ENCODE data around the gene CNP.

CNP gene

GRCh38 chr17:41968676-41969075 lies 2.1 kb downstream of the CNP start:
- H3K4me3 ChIP-seq (ENCODE audit: low read depth, low read length) = no peak overlapping the region
- DNase-seq (ENCODE audit: low read depth) = no peak

- H3K4me3 ChIP-seq (ENCODE audit: low read depth, low read length) = no peak overlapping the region
Observed at GRCh38 chr17:41970901-41971331, 4.3 kb downstream of the CNP start.

DNA sequence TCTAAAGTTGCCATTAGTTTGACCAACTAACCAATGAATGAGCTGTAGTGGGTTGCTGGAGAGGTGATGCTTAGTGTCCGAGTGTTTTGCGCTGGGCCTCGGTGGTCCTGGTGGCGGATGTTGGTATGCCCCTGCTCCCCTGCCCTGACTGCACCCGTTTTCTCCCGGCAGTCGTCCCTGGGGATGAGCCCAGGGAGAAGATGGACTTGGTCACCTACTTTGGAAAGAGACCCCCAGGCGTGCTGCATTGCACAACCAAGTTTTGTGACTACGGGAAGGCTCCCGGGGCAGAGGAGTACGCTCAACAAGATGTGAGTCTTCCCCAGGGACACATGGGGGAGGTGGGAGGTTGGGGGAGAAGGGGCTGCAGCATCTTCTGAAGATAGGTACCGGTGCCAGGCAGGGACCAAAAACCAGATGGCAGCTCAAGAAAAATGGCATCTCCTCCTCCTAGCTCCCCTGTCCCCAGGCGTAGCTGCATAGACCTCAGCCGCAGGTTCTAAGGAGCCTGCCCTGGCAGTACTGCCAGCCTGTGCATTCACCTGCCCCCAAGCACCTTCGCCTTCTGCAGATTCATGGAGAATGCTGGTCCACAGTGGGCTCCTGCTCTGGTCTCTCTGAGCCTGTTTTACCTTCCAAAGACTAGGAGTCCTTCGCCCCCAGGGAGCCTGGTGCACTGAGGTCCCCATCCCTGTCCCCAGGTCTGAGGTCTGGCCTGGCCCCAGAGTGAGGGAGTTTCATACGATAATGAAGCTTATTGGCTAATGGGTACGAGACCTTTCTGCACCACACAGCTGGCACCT lies 5.3 kb downstream of the CNP start:
- no peak overlapping the region for H3K4me3 ChIP-seq (ENCODE audit: low read depth, low read length)
- DNase-seq (ENCODE audit: low read depth) = no peak

More at GRCh38 chr17:41970901-41971331, 4.3 kb downstream of the CNP start:
- no peak for DNase-seq (ENCODE audit: low read depth)

- no peak for DNase-seq (ENCODE audit: low read depth)
- no peak overlapping the region for H3K4me3 ChIP-seq (ENCODE audit: low read depth, low read length)
Observed at GRCh38 chr17:41972571-41973407, 6.2 kb downstream of the CNP start.

DNA sequence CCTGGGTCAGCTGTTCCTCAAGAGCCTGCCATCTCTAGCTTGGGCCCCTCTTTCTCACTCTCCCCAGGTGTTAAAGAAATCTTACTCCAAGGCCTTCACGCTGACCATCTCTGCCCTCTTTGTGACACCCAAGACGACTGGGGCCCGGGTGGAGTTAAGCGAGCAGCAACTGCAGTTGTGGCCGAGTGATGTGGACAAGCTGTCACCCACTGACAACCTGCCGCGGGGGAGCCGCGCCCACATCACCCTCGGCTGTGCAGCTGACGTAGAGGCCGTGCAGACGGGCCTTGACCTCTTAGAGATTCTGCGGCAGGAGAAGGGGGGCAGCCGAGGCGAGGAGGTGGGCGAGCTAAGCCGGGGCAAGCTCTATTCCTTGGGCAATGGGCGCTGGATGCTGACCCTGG lies 6.8 kb downstream of the CNP start:
- H3K4me3 ChIP-seq (ENCODE audit: low read depth, low read length) = no peak overlapping the region

DNA sequence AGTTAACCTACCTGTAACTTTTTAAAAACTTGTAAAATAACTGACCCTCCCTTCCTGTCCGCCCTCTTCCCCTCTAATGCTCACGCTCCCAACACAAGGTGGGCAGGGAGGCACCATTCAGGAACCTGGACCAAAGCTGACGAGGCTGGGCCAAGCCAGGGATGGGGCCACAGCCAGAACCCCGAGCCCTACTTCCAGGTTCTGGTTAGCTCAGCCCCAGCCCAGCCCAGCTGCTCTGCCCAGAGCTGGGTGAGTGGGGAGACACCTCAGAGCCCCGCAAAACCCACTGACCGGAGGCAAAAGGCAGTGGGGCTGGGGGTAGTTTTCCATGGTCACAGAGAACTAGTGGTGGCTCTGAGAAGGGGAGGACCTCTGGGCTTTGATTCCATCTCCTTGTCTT lies 7.4 kb downstream of the CNP start:
- no peak for DNase-seq (ENCODE audit: low read depth)
- no peak overlapping the region for H3K4me3 ChIP-seq (ENCODE audit: low read depth, low read length)

More for the DNA sequence above, 6.8 kb downstream of the CNP start:
- DNase-seq (ENCODE audit: low read depth) = no peak

DNA sequence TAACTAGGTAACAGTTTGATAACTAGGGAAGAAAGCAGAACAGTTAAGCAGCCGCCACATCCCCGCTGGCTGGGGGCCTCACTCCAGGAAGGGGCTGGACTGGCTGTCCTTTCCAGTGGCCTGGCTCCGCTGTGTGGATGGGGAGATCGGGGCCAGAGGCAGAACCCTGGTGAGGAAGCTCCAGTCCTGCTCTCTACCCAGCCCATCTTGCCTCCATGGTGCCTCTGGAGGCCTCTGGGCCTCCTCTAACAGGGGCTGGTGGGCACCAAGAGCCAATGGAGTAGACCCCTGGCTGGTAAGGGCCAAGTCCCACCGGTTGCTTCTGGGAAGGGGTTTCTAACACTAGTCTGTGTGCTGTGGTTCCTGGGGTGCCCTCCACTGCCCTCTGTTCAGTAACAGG lies 8.1 kb downstream of the CNP start:
- no peak for DNase-seq (ENCODE audit: low read depth)
- H3K4me3 ChIP-seq (ENCODE audit: low read depth, low read length) = no peak overlapping the region

DNA sequence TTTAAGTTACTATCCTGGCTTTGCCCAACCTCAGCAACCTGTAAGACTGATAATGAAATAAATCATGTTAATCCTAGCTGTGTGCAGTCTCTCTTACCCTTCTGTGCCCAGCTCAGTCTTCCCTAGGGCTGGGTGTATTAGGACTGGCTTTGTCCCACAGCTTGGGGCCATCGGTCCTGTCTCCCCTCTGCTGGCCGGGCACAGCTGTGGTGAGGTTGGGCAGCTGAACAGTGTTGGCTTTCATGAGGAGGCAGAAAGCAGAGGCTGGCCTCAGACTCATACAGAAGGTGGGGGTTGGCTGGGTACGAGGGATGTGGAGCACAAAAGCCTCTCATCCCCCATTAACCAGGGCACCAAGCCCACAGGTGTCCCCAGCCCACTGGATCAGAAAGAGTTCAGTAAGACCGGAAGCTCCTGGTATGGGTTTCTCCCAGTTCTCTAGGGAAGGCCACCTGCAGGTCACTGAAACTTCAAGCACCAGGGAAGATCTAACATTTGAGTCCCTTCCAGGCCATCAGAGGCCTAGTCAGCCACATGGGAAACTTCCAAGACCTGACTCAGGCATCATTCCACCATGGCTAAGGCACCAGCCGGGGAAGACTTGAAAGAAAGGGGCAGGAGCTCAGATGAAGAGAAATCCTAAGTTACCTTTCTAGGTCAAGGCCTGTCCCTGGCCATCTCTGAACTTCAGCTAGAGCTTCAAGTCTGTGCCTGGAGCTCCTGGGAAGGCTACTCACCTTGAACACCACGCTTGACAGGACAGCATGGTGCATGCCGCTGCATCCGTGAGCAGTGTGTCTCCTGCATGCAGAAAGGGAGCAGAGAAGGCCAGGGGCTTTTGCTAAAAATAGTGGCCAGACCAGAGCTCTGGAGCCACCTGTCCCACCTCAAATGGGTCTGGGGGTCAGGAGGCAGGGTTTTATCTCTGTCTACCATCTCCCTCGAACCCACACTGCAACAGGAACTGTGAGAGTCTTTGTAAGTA lies 8.8 kb downstream of the CNP start:
- no peak overlapping the region for H3K4me3 ChIP-seq (ENCODE audit: low read depth, low read length)
- DNase-seq (ENCODE audit: low read depth) = no peak

DNA sequence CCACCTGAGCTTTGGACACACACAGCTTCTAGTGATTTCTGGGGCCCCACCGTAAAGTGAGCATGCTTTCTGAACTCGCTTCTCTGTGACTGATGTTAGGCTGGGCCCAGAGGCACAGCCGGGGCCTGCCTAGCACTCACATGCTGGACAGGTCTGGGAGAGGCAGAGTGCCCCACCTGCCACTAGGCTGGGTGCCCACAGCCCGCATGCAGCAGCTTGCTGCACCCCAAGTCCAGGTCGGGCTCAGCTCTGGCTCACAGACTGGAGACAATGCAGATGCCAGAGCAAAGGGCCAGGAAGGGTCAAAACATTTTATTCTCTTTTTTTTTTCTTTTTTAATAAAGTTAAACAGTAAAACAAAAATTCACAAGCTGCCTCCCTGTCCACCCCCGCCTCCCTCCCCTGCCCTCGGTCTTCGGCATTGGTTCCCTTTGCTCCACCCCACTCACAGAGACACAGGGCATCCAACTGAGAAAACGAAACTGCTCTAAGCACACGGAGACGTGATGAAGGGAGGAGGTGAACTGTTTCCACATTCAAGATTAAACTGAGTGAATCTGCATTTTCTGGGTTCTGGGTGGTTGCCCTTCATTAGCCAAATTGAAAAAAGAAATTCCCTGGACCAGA lies 9.7 kb downstream of the CNP start:
- H3K4me3 ChIP-seq (ENCODE audit: low read depth, low read length) = no peak overlapping the region
- DNase-seq (ENCODE audit: low read depth) = no peak

DNA sequence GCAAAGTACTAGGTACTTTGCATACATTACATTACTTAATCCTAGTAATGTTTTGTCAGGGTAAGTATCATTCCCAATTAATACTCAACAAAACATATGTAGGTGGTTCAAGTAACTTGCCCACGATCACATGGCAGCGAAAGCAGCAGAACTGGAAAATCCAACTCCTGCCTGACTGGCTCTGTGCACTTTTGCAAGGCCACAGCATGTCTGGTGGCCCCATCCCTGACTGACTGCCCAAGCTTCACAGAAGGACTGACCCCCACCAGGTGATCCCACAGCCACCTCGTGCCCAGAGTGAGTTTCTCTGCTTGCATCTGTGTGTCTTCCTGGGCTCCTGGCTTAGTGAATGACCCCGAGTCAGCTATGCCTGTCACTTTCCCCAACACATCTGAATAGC lies 11.4 kb downstream of the CNP start:
- H3K4me3 ChIP-seq (ENCODE audit: low read depth, low read length) = no peak overlapping the region
- no peak for DNase-seq (ENCODE audit: low read depth)

DNA sequence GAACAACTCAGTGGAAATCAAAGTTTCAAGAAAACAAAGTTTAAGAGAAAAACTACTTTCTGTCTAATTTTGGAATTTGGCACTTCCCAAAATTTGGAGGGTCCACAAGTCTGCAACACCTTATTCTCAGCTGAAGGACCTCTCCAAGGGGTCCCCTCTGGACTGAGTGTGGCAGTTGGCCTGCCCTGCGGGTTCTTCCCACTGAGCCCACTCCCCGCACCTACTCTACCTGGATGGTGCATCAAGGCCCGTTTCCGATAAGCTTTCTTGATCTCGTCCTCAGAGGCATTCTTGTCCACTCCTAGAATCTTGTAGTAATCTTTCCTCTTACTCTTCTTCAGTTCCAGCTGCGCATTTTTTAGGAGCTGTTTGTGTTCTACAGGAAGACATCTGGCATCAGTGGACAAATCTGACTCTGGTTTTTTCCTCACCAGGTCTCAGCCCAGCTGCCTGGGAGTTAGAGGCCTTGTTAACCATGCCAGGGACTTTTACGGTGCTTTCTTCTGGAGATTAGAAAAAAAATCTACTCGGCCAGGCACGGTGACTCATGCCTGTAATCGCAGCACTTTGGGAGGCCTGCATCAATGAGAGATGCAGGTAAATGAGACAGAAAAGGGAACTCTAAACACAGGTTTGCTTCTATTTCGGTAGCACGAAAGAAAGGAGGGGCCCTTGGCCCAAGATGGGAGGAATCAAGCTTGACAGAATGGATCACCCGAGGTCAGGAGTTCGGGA lies 15.6 kb downstream of the CNP start:
- DNase-seq (ENCODE audit: low read depth) = no peak
- no peak overlapping the region for H3K4me3 ChIP-seq (ENCODE audit: low read depth, low read length)

GRCh38 chr17:41984454-41984853 lies 17.9 kb downstream of the CNP start:
- no peak for DNase-seq (ENCODE audit: low read depth)
- no peak overlapping the region for H3K4me3 ChIP-seq (ENCODE audit: low read depth, low read length)

GRCh38 chr17:41985919-41986318 lies 19.3 kb downstream of the CNP start:
- H3K4me3 ChIP-seq (ENCODE audit: low read depth, low read length) = no peak overlapping the region
- DNase-seq (ENCODE audit: low read depth) = no peak

- DNase-seq (ENCODE audit: low read depth) = no peak
- no peak overlapping the region for H3K4me3 ChIP-seq (ENCODE audit: low read depth, low read length)
Observed at GRCh38 chr17:41986634-41987033, 20.0 kb downstream of the CNP start.

GRCh38 chr17:41987642-41988041 lies 21.0 kb downstream of the CNP start:
- no peak for DNase-seq (ENCODE audit: low read depth)
- no peak overlapping the region for H3K4me3 ChIP-seq (ENCODE audit: low read depth, low read length)

GRCh38 chr17:41988418-41988817 lies 21.8 kb downstream of the CNP start:
- H3K4me3 ChIP-seq (ENCODE audit: low read depth, low read length) = no peak overlapping the region
- DNase-seq (ENCODE audit: low read depth) = no peak

- DNase-seq (ENCODE audit: low read depth) = no peak
- no peak overlapping the region for H3K4me3 ChIP-seq (ENCODE audit: low read depth, low read length)
Observed at GRCh38 chr17:41989702-41990419, 23.3 kb downstream of the CNP start.

- DNase-seq (ENCODE audit: low read depth) = no peak
- H3K4me3 ChIP-seq (ENCODE audit: low read depth, low read length) = no peak overlapping the region
Observed at GRCh38 chr17:41992576-41992975, 26.0 kb downstream of the CNP start.

Data from skeletal muscle cell (primary cell).